ENCODE measurements around the gene CHEK2.
"Not testable (repeated sequence)": the region's sequence is repeated elsewhere in the genome, so short reads cannot be mapped to it uniquely, and the experiment has no call there.

The CHEK2 gene

DNA sequence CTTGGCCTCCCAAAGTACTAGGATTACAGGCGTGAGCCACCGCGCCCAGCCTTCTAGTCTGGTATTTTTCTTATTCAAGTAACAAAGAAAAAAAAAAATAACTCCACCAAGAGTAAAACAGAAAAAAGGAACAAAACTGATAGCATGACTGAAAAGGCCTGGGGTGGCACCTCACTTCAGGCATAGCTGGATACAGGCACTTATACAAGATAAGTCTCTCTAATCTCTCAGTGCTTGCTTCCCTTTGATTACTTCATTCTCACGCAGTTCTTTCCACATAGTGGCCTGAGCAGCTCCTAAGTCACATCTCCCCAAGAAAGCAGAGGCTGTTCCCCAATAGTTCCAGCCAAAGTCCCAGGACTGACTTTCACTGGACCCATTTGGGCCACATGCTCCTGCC lies 58.7 kb downstream of the CHEK2 start:
- DNase-seq = not testable (repeated sequence)

DNA sequence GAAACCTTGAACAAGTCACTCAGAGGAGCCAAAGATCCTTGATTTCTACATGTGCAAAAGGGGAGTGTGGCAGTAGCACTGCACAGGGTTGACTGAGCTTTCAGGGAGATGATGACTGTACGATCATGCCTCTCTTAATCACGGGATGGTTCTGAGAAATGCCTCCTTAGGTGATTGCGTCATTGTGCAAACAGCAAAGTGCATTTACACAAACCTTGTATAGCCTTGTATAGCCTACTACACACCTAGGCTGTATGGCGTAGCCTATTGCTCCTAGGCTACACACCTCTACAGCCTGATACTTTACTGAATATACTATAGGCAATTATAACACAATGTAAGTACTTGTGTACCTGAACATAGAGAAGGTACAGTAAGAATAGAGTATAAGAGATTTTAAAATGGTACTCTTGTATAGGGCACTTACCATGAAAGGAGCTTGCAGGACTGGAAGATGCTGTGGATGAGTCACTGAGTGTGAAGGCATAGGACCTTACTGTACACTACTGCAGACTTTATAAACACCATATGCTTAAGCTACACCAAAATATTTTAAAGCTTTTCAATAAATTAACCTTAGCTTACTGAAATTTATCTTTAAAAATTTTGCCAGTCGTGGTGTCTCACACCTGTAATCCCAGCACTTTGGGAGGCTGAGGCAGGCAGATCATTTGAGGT lies 60.7 kb downstream of the CHEK2 start:
- DNase-seq = not testable (repeated sequence)

- peak; percentile 12 to 21 for DNase-seq
Measured at GRCh38 chr22:28679611-28680287, 61.9 kb downstream of the CHEK2 start, which contains the start of gene TTC28. Gene TTC28, minus strand, starts transcription at chr22:28679840. Its CDS starts 117 bp downstream, at chr22:28679723.

- not testable (repeated sequence) for DNase-seq
Measured at GRCh38 chr22:28678778-28679610, 62.6 kb downstream of the CHEK2 start.

DNA sequence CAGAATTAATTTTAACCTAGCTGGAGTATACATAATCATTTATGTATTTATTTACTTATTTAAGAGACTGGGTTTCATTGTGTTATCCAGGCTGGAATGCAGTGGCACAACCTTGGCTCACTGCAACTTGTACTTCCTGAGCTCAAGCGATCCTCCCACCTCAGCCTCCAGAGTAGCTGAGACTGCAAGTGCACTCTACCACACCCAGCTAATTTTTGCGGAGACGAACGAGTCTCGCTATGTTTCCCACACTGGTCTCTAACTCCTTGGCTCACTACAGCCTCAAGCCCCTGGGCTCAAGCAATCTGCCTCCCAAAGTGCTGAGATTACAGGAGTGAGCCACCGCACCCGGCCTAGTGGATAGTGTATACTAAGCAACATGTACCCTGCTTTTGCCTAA lies 63.5 kb downstream of the CHEK2 start:
- DNase-seq = not testable (repeated sequence)

DNA sequence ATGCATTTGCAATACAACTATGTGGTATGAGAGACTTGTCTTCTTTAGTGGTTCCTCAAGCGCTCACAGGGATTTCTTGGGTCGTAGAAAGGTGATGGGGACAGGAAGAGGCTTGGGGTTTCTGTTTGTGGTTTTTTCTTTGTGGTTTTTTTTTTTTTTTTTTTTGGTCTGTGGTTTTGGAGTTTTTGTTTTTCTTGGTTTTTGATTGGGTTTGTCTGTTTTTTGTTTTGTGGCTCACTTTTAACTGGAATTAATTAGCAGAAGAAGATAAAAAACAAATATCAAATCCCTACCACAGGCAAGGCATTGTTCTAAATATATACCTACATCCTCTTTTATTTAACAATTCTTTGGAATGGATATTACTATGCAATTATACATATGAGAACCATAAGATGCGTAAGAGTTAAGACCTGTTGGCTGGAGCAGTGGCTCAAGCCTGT lies 67.5 kb downstream of the CHEK2 start:
- peak in 1 of 2 experiments; percentile 14 for DNase-seq

GRCh38 chr22:28670756-28671155 lies 70.9 kb downstream of the CHEK2 start:
- no peak for DNase-seq

DNA sequence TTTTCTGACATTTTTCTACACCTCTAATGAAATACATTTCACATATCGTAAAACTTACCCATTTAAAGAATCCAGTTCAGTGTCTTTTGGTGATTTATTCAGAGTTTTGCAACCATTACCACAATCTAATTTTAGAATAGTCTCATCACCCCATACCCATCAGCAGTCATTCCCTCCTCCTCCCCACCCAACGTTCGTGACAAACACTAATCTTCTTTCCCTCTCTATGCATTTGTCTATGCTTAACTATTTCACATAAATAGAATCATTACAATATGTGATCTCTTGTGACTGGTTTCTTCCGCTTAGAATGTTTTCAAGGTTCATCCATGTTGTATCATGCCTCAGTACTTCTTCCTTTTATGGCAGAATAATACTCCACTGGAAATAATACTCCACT lies 71.5 kb downstream of the CHEK2 start:
- DNase-seq = no peak

DNA sequence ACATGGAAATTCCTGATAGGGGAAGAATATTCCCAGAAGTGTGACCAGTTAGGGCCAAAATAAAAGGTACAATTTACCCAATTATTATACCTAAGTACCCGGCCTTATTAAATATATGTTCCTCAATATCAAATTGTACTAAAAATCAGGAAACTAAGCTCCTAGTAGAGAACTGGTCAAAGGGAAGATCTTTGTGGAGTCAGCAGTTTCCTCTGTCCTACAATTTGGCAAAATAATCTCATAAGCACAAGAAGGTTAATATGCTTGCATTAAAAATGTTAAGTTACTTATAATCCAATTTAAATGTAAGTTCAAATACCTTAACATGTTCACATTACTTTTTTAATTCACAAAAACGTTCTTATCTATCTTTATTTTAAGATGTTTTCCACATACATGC lies 72.2 kb downstream of the CHEK2 start:
- no peak for DNase-seq

- not testable (repeated sequence) for DNase-seq
Measured at GRCh38 chr22:28663569-28663942, 78.1 kb downstream of the CHEK2 start.

GRCh38 chr22:28658448-28658847 lies 83.2 kb downstream of the CHEK2 start:
- DNase-seq = no peak

DNA sequence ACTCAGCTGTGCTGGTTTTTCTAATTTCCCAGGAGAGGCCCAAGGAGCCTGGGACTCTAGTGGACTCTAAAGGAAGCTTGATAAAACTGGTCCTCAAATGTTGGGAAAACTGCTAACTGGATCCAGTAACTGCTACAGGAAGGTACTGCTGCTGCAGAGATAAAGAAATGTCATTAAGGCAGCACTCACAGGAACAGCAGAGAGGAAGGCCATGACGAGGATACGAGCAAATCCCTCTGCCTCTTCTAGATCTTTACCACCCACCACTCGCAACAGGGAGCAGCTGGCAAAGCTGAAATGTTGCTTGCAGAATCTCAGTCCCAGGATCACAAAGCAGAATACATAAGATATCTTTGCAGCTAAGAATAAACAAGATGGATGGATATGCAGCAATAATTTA lies 85.4 kb downstream of the CHEK2 start:
- DNase-seq = no peak

DNA sequence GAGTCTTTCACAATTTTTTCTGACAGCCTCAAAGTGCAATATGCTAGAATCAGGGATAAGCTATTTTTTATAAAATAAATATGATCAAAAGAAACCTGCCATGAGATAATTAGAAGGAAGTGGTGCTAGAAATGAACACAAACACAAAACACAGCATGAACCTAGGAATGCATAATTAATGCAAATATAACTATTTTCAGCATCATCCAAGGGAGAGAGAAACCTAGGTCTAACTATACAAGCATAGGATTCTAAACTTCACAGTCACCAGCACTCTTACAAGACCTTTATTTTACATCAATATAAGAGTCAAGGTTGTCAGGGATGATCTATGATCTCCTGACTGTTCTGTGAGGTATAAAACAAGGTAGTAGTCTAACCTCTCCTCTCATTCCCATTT lies 91.2 kb downstream of the CHEK2 start:
- no peak for DNase-seq

DNA sequence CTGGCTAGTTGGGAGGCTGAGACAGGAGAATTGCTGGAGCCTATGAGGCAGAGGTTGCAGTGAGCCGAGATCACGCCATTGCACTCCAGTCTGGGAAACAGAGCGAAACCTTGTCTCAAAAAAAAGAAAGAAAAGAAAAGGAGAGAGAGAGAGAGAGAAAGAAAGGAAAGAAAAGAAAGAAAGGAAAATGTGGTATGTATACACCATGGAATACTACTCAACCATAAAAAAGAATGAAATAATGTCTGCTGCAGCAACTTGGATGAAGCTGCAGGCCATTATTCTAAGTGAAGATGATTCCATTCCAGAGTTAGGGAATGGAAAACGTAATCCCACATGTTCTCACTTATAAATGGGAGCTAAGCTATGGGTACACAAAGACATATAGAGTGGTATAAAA lies 92.8 kb downstream of the CHEK2 start:
- DNase-seq = no peak

DNA sequence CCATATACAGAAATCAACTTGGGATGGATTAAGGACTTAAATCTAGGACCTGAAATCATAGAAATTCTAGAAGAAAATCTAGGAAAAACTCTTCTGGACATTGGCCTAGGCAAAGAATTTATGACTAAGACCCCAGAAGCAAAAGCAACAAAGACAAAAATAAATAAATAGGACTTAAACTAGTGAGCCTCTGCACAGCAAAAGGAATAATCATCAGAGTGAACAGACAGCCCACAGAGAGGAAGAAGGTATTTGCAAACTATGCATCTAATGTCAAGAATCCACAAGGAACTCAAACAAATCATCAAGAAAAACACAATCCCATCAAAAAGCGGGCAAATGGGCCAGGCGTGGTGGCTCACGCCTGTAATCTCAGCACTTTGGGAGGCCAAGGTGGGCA lies 94.4 kb downstream of the CHEK2 start:
- no peak for DNase-seq

DNA sequence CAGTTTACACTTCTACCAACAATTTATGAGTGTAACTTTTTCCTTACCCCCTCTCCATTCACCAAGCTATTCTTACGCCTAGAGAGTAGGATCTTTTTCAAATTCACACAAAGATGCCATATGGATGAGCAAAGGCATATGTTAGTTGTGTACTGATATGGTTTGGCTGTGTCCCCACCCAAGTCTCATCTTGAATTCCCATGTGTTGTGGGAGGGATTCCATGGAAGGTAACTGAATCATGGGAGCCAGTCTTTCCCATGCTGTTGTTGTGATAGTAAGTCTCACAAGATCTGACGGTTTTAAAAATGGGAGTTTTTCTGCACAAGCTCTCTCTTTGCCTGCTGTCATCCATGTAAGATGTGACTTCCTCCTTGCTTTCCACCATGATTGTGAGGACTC lies 102.3 kb downstream of the CHEK2 start:
- DNase-seq = no peak
